ENCODE results near the gene SLC25A39.

SLC25A39 gene

GRCh38 chr17:44272321-44272951 is 52.2 kb downstream of the SLC25A39 start:
- DNase-seq = no peak

Measured in bone marrow (tissue), 2 donors.